GM19372 (cell line): ENCODE data around the gene HLCS.

Experiments
- ATAC-seq: cut with Tn5 transposase; IDR thresholded peaks from one replicate; pipeline ENCODE4 v1.9.1; 2021; ENCODE audit warnings: mild to moderate bottlenecking, low read depth, moderate library complexity; ENCODE audit not compliant: unreplicated experiment

Gene HLCS

GRCh38 chr21:36856643-36857042 lies 109.8 kb downstream of the HLCS start:
- ATAC-seq = no peak

- ATAC-seq = no peak
Measured at GRCh38 chr21:36854391-36854790, 112.1 kb downstream of the HLCS start.

GRCh38 chr21:36852864-36853263 lies 113.6 kb downstream of the HLCS start:
- ATAC-seq = no peak

GRCh38 chr21:36852293-36852692 lies 114.2 kb downstream of the HLCS start:
- ATAC-seq = no peak

GRCh38 chr21:36851121-36851520 lies 115.3 kb downstream of the HLCS start:
- ATAC-seq = no peak

- no peak for ATAC-seq
Measured at GRCh38 chr21:36850372-36850771, 116.1 kb downstream of the HLCS start.

GRCh38 chr21:36849461-36850105 lies 116.9 kb downstream of the HLCS start:
- ATAC-seq = no peak

- no peak for ATAC-seq
Measured at GRCh38 chr21:36848730-36849274, 117.7 kb downstream of the HLCS start.

GRCh38 chr21:36847189-36847588 lies 119.3 kb downstream of the HLCS start:
- no peak for ATAC-seq

- no peak for ATAC-seq
Measured at GRCh38 chr21:36846631-36847030, 119.8 kb downstream of the HLCS start.

GRCh38 chr21:36845790-36846189 lies 120.7 kb downstream of the HLCS start:
- ATAC-seq = no peak

- ATAC-seq = no peak
Measured at GRCh38 chr21:36845070-36845469, 121.4 kb downstream of the HLCS start.

- ATAC-seq = no peak
Measured at GRCh38 chr21:36841866-36842265, 124.6 kb downstream of the HLCS start.

GRCh38 chr21:36839735-36840134 lies 126.7 kb downstream of the HLCS start:
- ATAC-seq = no peak

GRCh38 chr21:36839123-36839522 lies 127.3 kb downstream of the HLCS start:
- no peak for ATAC-seq

GRCh38 chr21:36835383-36835795 lies 131.1 kb downstream of the HLCS start:
- ATAC-seq = no peak

GRCh38 chr21:36834192-36834591 lies 132.3 kb downstream of the HLCS start:
- ATAC-seq = no peak

GRCh38 chr21:36830100-36830499 lies 136.4 kb downstream of the HLCS start:
- no peak for ATAC-seq

GRCh38 chr21:36828891-36829515 lies 137.5 kb downstream of the HLCS start:
- ATAC-seq = no peak

- ATAC-seq = no peak
Measured at GRCh38 chr21:36828208-36828607, 138.3 kb downstream of the HLCS start.

GRCh38 chr21:36825658-36826057 lies 140.8 kb downstream of the HLCS start:
- no peak for ATAC-seq

GRCh38 chr21:36821032-36821299 lies 145.5 kb downstream of the HLCS start:
- ATAC-seq = no peak
